ENCODE results near the gene TNS1. TPM values are rescaled to one million over a fixed set of nuclear protein-coding genes. Genes with fewer than 3 reads are reported as not detected.
A peak's percentile ranks its signal among the peaks of the same experiment; 100 is the strongest.

The TNS1 gene
- total RNA-seq, 1 donor from 2014 or later = 59.2 TPM

- DNase-seq (ENCODE audit: extremely low spot score, unreplicated experiment) = no peak
- Mint-ChIP-seq H3K4me3 (no peak overlapping the region), H3K27ac (no peak overlapping the region), H3K9me3 (no peaks in the 10 kb centered on the region), H3K4me1 (ENCODE audit: unreplicated experiment) (peaks cover 8% of the 10 kb centered on the region), H3K36me3 (peaks cover 33% of the 10 kb centered on the region), H3K27me3 (no peaks in the 10 kb centered on the region)
- no peak for TF ChIP-seq CTCF (conservative IDR thresholded peaks at IDR 0.05)
These were observed 117.8 kb downstream of the TNS1 start for GRCh38 chr2:217884985-217885384.

- Mint-ChIP-seq H3K4me3 (no peak overlapping the region), H3K9me3 (no peaks in the 10 kb centered on the region), H3K27me3 (no peaks in the 10 kb centered on the region), H3K27ac (peak overlapping the region; percentile 38), H3K4me1 (ENCODE audit: unreplicated experiment) (peaks cover 13% of the 10 kb centered on the region), H3K36me3 (peaks cover 29% of the 10 kb centered on the region)
- no peak for TF ChIP-seq CTCF (conservative IDR thresholded peaks at IDR 0.05)
- no peak for DNase-seq (ENCODE audit: extremely low spot score, unreplicated experiment)
These were observed 121.9 kb downstream of the TNS1 start for GRCh38 chr2:217880891-217881290.

GRCh38 chr2:217880287-217880889 is 122.4 kb downstream of the TNS1 start:
- peak; percentile 42 for TF ChIP-seq CTCF (conservative IDR thresholded peaks at IDR 0.05)
- H3K9me3 Mint-ChIP-seq = no peaks in the 10 kb centered on the region
- H3K4me1 Mint-ChIP-seq (ENCODE audit: unreplicated experiment) = peaks cover 13% of the 10 kb centered on the region
- H3K27ac Mint-ChIP-seq = peak overlapping the region; percentile 38
- H3K27me3 Mint-ChIP-seq = no peaks in the 10 kb centered on the region
- H3K4me3 Mint-ChIP-seq = no peak overlapping the region
- DNase-seq (ENCODE audit: extremely low spot score, unreplicated experiment) = no peak
- H3K36me3 Mint-ChIP-seq = peaks cover 28% of the 10 kb centered on the region

- no peaks in the 10 kb centered on the region for H3K9me3 Mint-ChIP-seq
These were observed 123.7 kb downstream of the TNS1 start for GRCh38 chr2:217878915-217879590.

GRCh38 chr2:217877866-217878265 is 124.9 kb downstream of the TNS1 start:
- H3K27ac Mint-ChIP-seq = no peak overlapping the region
- no peak overlapping the region for H3K4me3 Mint-ChIP-seq
- no peak for TF ChIP-seq CTCF (conservative IDR thresholded peaks at IDR 0.05)
- H3K27me3 Mint-ChIP-seq = no peaks in the 10 kb centered on the region
- H3K4me1 Mint-ChIP-seq (ENCODE audit: unreplicated experiment) = peaks cover 13% of the 10 kb centered on the region
- no peak for DNase-seq (ENCODE audit: extremely low spot score, unreplicated experiment)
- H3K36me3 Mint-ChIP-seq = peaks cover 20% of the 10 kb centered on the region
- no peaks in the 10 kb centered on the region for H3K9me3 Mint-ChIP-seq

More at GRCh38 chr2:217878915-217879590, 123.7 kb downstream of the TNS1 start:
- Mint-ChIP-seq H3K27ac (no peak overlapping the region), H3K4me3 (no peak overlapping the region), H3K4me1 (ENCODE audit: unreplicated experiment) (peaks cover 13% of the 10 kb centered on the region), H3K27me3 (no peaks in the 10 kb centered on the region), H3K36me3 (peaks cover 16% of the 10 kb centered on the region)
- peak; percentile 58 for TF ChIP-seq CTCF (conservative IDR thresholded peaks at IDR 0.05)
- DNase-seq (ENCODE audit: extremely low spot score, unreplicated experiment) = no peak

All from type B pancreatic cell (in vitro differentiated cells).